ENCODE measurements around the gene S100A6. TPM values are rescaled to one million over a fixed set of nuclear protein-coding genes. Genes with fewer than 3 reads are reported as not detected.

The S100A6 gene
- total and polyA plus RNA-seq, 3 donors from 2014 or later: 30.9 to 372 (median 57.4) TPM

- Histone ChIP-seq H3K4me3 (no peak overlapping the region), H3K36me3 (ENCODE audit: low read depth, missing control alignments) (no peaks in the 10 kb centered on the region), H3K9me3 (no peaks in the 10 kb centered on the region), H3K27me3 (no peaks in the 10 kb centered on the region), H3K4me1 (peaks cover 7% of the 10 kb centered on the region), H3K27ac (no peak overlapping the region)
- TF ChIP-seq POLR2A (IDR thresholded peaks at IDR 0.05): no peak
- TF ChIP-seq, protein P1, sequence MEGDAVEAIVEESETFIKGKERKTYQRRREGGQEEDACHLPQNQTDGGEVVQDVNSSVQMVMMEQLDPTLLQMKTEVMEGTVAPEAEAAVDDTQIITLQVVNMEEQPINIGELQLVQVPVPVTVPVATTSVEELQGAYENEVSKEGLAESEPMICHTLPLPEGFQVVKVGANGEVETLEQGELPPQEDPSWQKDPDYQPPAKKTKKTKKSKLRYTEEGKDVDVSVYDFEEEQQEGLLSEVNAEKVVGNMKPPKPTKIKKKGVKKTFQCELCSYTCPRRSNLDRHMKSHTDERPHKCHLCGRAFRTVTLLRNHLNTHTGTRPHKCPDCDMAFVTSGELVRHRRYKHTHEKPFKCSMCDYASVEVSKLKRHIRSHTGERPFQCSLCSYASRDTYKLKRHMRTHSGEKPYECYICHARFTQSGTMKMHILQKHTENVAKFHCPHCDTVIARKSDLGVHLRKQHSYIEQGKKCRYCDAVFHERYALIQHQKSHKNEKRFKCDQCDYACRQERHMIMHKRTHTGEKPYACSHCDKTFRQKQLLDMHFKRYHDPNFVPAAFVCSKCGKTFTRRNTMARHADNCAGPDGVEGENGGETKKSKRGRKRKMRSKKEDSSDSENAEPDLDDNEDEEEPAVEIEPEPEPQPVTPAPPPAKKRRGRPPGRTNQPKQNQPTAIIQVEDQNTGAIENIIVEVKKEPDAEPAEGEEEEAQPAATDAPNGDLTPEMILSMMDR (IDR thresholded peaks at IDR 0.05): no peak
- 79 to 81% methylated on average over 7 to 8 of the region's 8 CpGs for WGBS, 2 donors
- intact Hi-C loops (cut with DNase I; ENCODE audit: low total_unique reads): no loop called here
- no peak for DNase-seq
These were observed 20.0 kb downstream of the S100A6 start for GRCh38 chr1:153515504-153516394.

DNA sequence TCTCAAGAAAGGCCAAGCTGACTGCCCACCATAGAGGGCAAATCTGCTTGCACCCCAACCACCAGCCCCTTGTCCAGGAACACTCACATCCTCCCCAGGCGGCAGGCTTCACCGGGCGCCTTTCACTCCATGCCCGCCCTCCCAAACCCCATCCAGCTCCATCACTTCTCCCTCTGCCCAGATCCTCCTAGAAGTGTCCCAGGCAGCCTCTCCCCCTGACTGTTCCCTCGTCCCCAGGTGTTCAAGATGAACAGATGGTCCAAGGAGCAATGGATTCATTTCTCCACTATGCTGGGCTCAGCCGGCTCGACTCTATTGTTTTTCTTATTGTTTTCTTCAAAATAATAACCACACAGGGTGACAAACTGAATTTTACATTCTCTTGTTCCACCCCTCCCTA, 22.1 kb downstream of the S100A6 start:
- no peak for DNase-seq
- H3K4me1 ChIP-seq: peaks cover 8% of the 10 kb centered on the region
- 92 to 98% methylated on average over 7 of the region's 7 CpGs for WGBS, 2 donors
- no peaks in the 10 kb centered on the region for H3K9me3 ChIP-seq
- intact Hi-C loops (cut with DNase I; ENCODE audit: low total_unique reads): loop anchor here (5.0 kb wide), 1 partner anchor 59 kb away; no protein-coding TSS in a partner anchor
- no peaks in the 10 kb centered on the region for H3K36me3 ChIP-seq (ENCODE audit: low read depth, missing control alignments)
- H3K27me3 ChIP-seq: no peaks in the 10 kb centered on the region
- no peak overlapping the region for H3K27ac ChIP-seq
- TF ChIP-seq, protein P1 (IDR thresholded peaks at IDR 0.05): no peak
- no peak for TF ChIP-seq POLR2A (IDR thresholded peaks at IDR 0.05)
- no peak overlapping the region for H3K4me3 ChIP-seq

- no peak for TF ChIP-seq POLR2A (IDR thresholded peaks at IDR 0.05)
- TF ChIP-seq, protein P1 (IDR thresholded peaks at IDR 0.05): no peak
- H3K36me3 ChIP-seq (ENCODE audit: low read depth, missing control alignments): no peaks in the 10 kb centered on the region
- no peak for DNase-seq
- H3K4me3 ChIP-seq: no peak overlapping the region
- no peaks in the 10 kb centered on the region for H3K27me3 ChIP-seq
- H3K9me3 ChIP-seq: no peaks in the 10 kb centered on the region
- intact Hi-C loops (cut with DNase I; ENCODE audit: low total_unique reads): loop anchor here (5.0 kb wide), 1 partner anchor 59 kb away; no protein-coding TSS in a partner anchor
- H3K4me1 ChIP-seq: peaks cover 8% of the 10 kb centered on the region
- H3K27ac ChIP-seq: no peak overlapping the region
- WGBS, 2 donors: 64 to 80% methylated on average over 2 to 3 of the region's 3 CpGs
These were observed 22.8 kb downstream of the S100A6 start for GRCh38 chr1:153513023-153513422.

- Histone ChIP-seq H3K4me3 (no peak overlapping the region), H3K36me3 (ENCODE audit: low read depth, missing control alignments) (no peaks in the 10 kb centered on the region), H3K4me1 (peaks cover 27% of the 10 kb centered on the region), H3K9me3 (no peaks in the 10 kb centered on the region), H3K27ac (no peak overlapping the region), H3K27me3 (no peaks in the 10 kb centered on the region)
- no peak for TF ChIP-seq POLR2A (IDR thresholded peaks at IDR 0.05)
- TF ChIP-seq, protein P1 (IDR thresholded peaks at IDR 0.05): peak; percentile 51 to 76 (median 73)
- 16 to 42% methylated on average over 7 of the region's 7 CpGs for WGBS, 2 donors
- intact Hi-C loops (cut with DNase I; ENCODE audit: low total_unique reads): loop anchor here (5.0 kb wide), 1 partner anchor 61 kb away; no protein-coding TSS in a partner anchor
- DNase-seq: peak; percentile 83
These were observed 24.8 kb downstream of the S100A6 start for GRCh38 chr1:153510984-153511410.
